Astrocyte of the cerebellum (primary cell): Measurements from ENCODE around the gene GATD1.

ENCODE experiments used
- DNase-seq: peaks from one replicate; pipeline ENCODE4 v3.0.0-alpha.2; 2011; ENCODE audit warnings: low read depth
- H3K4me3 ChIP-seq: 2 replicates; pipeline ENCODE4 v1.5.1; 2011; ENCODE audit warnings: mild to moderate bottlenecking, low read depth, low read length, moderate library complexity
- in situ Hi-C: cut with HindIII; loops from 2 replicates; pipeline ENCODE4 v1.10.0; 2017; ENCODE audit warnings: low sequenced_read_pairs
- TF ChIP-seq, protein P1 (sequence below): IDR thresholded peaks from 2 replicates; pipeline ENCODE4 v1.5.1; 2012; ENCODE audit warnings: low read length, low read depth, moderate library complexity, mild to moderate bottlenecking; ENCODE audit errors: missing control alignments

GATD1 gene

DNA sequence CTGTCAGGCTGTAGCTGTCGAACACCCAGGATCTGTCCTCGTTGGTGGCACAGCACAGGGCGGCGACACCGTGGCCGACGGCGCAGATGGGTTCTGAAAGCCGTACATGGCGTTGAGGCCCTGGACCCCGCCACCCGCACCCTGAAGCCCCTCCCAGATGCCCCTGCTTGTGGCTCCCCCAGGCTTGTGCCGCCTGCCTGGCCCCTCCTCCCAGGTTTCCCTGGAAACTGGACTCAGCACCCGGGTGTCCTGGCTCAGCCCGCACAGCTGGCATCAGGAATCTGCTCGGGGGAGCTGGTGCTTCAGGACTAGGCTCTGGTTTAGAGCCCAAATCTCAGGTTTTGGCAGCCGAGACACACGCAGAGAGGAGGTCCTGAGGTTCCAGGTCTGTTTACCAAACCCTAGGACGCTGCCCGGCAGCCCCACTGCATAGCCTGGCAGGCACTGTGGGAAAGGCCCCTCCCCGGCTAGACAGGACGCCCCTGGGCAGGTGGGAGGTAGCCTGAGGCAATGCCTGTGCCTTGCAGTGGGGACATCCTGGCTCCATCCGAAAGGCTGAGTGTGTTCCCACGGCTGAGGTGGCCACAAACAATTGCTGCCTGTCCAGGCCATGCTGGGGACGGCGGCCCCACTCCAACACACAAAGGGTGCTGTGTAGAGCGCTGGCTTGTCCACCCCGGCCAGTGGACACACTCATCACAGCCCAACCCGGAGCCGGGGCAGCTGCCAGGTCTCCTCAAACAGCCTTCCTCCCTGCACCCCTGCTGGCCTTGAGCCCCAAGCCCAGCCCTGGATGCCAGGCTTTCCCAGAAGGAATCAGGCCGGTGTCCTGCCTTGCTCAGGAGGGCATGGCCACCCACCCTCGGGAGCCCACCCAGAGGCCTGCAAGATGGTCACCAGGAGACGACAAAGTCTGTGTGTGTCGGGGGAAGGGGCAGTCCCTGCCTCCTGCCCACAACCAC lies 4.6 kb downstream of the GATD1 start:
- TF ChIP-seq, protein P1, sequence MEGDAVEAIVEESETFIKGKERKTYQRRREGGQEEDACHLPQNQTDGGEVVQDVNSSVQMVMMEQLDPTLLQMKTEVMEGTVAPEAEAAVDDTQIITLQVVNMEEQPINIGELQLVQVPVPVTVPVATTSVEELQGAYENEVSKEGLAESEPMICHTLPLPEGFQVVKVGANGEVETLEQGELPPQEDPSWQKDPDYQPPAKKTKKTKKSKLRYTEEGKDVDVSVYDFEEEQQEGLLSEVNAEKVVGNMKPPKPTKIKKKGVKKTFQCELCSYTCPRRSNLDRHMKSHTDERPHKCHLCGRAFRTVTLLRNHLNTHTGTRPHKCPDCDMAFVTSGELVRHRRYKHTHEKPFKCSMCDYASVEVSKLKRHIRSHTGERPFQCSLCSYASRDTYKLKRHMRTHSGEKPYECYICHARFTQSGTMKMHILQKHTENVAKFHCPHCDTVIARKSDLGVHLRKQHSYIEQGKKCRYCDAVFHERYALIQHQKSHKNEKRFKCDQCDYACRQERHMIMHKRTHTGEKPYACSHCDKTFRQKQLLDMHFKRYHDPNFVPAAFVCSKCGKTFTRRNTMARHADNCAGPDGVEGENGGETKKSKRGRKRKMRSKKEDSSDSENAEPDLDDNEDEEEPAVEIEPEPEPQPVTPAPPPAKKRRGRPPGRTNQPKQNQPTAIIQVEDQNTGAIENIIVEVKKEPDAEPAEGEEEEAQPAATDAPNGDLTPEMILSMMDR: no peak
- no peak for DNase-seq
- in situ Hi-C loops: loop anchor here (25.0 kb wide), 1 partner anchor 110 kb away; no protein-coding TSS in a partner anchor
- no peak overlapping the region for H3K4me3 ChIP-seq

DNA sequence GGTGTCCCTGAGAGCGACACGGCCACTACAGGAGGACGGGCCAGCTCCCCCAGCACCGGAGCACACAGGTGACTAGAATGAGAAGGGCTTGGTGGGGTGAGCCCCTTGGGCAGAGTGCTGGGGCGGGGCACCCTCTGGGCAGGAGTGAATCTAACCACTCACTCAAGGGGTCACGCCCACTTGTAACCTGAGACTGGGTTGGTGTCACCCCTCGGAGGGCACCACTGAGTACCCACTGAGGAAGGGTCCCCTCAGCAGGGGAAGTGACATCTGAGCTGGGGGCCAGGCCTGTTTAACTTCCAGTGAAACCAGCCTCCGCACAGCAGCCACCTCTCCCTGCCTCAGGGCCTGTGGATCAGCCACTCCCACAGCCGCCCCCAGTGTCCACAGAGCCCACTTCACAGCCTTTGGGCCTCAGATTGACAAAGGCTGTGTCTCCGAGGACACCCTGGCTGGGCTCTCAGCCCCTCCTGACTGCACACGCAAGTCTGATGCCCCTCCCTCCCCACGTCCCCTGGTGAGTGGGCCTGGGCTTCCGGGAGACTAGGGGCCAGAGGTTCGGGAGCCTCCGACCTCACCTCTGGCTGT lies 5.6 kb downstream of the GATD1 start:
- no peak for DNase-seq
- in situ Hi-C loops: loop anchor here (25.0 kb wide), 1 partner anchor 109 kb away; no protein-coding TSS in a partner anchor
- H3K4me3 ChIP-seq: no peak overlapping the region
- TF ChIP-seq, protein P1: no peak

DNA sequence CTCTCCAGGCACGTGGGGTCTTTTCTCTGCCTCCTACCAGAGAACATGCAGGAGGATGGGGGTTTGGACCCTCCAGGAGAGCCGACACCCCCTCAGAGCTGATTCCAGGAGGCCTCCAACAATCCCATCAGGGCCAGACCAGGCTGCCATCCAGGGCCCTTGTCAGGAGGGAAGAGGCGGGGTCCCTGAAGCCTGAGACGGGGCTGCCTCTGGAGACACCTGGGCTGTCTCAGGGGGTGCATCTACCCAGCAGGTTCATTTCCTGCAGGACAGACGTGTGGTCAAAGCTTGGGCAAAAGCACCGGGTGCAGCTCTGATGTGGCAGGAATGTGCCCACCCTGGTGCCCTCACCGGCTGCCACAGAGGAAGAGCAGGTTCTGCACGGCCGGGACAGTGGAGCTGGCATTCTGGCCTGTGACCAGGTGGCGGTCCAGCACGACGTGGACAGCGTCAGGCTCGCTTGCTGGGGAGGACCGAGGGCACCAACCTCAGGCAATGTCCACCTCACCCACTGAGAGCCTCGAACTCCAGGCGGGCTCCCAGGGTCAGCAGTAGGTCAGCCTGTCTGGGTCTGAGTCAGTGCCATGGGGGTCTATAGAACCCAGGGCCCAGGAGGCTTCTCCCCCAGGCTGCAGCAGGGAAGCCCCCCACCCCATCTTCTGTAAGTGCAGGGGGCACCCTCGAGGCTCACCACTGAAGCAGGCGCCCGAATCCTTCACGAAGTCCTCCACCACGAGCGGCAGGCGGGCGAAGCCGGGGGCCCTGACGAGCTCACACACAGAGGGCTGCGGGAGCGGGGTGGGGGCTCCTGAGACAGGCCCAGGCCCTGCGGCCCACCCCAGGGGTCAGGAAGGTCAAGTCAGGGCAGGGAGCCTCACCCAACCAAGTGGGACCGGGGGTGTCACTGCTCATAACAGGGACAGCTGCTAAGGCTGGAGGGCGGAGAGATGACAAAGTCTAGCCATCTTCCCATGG lies 6.4 kb downstream of the GATD1 start:
- no peak for DNase-seq
- H3K4me3 ChIP-seq: no peak overlapping the region
- TF ChIP-seq, protein P1: no peak
- in situ Hi-C loops: loop anchor here (25.0 kb wide), 1 partner anchor 109 kb away; no protein-coding TSS in a partner anchor

DNA sequence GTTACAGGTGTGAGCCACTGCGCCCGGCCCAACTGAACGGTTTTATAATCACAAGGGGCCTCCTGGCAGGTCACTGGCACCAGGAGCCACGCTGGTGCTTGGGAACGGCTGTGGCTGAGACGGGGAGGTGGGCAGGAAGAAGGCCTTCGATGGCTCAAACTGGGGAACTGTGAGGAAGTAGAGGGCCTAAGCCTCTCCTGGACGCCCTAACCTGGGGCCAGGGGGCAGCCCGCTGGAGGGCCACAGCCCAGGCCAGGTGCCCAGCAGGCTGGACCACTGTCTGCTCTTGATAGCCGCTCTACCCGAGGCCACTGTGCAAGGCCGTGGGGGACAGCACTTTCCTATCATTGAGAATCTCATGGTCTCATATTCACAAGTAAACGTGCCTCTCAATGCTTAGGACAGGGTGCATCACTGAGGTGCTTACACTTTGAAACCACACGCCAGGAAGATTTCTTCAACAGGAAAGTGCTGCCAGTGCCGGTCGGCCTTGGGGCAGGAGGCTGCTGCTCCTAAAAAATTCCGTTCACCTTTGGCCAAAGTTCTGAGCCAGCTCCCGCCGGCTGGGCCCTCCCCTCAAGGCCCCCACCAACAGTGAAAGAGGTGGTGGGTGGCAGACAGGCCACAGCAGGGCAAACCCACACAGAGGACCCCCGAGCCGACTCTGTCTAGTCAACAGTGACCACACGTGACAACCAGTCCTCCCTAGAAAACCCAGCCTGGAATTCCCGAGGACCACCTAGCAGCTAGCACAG lies 7.2 kb downstream of the GATD1 start:
- TF ChIP-seq, protein P1: no peak
- in situ Hi-C loops: loop anchor here (25.0 kb wide), 1 partner anchor 108 kb away; no protein-coding TSS in a partner anchor
- H3K4me3 ChIP-seq: no peak overlapping the region
- no peak for DNase-seq

DNA sequence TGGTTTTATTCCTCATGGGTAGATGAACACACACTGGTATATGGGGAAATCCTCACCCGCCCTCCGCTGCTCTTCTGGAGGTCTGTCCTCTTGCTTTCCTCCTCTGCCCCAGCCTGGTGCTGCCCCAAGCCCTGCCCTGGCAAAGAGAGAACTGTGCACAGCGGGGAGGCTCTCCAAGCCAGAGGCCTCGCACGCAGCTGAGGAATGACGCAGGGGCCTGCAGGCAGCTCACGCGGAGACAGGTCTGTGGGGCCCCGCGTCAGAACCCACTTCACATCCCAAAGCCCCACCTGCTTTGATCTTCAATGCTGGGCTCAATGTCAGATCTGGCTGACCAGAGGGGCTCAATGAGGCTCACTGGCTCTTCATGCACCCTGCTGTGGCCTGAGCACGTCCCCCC lies 10.0 kb downstream of the GATD1 start:
- DNase-seq: no peak
- in situ Hi-C loops: loop anchor here (25.0 kb wide), 1 partner anchor 105 kb away; no protein-coding TSS in a partner anchor
- TF ChIP-seq, protein P1: no peak
- H3K4me3 ChIP-seq: no peak overlapping the region
